ENCODE results near the gene TMEM94. TPM values are rescaled to one million over a fixed set of nuclear protein-coding genes. Genes with fewer than 3 reads are reported as not detected.

The TMEM94 gene
- total RNA-seq, 1 experiment from 2014 or later: 10.7 TPM

DNA sequence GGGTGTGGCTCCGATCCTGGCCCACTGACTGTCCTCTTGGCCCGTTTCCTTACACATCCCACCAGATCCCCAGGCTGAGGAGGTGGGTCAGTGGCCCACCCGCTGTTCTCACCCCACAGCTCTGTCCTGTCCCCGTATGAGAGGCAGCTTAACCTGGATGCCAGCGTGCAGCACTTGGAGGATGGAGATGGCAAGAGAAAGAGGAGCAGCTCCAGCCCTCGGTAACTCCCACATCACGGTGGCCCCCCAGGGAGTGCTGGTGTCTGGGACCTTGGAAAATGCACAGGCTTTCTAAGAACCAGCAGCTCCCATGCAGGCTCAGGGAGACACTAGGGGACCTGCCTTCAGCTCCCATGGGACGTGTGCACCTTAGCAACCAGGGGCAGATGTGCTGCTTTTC lies 64.9 kb downstream of the TMEM94 start:
- DNase-seq: no peak

DNA sequence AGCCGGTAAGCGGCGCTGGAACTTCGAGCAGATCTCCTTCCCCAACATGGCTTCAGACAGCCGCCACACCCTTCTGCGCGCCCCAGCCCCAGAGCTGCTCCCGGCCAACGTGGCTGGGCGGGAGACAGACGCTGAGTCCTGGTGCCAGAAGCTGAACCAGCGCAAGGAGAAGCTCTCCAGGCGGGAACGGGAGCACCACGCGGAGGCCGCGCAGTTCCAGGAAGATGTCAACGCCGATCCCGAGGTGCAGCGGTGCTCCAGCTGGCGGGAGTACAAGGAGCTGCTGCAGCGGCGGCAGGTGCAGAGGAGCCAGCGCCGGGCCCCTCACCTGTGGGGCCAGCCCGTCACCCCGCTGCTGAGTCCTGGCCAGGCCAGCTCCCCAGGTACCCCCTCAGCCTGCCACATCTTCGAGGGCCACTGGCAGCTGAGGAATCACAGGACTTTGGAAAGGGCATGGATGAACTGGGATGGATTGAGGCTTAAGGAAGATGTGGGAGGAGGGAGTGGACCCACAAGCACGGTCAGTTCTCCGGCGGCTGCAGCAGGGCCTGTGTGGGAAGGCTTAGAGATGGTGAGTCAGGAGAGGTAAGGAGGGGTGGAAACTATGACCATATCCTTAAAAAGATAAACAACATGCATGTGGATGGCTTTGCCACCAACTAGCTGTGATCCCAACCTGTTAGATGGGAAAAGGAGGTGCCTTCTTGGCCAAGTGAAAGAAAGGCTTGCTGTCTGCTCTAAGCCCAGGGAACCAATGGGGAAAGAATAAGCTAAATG lies 65.7 kb downstream of the TMEM94 start:
- H3K4me3 ChIP-seq: no peak overlapping the region
- no peaks in the 10 kb centered on the region for H3K27me3 ChIP-seq
- no peaks in the 10 kb centered on the region for H3K9me3 ChIP-seq
- peaks cover 17% of the 10 kb centered on the region for H3K36me3 ChIP-seq
- DNase-seq: no peak

More for the DNA sequence above, 64.9 kb downstream of the TMEM94 start:
- H3K36me3 ChIP-seq: peaks cover 17% of the 10 kb centered on the region
- no peaks in the 10 kb centered on the region for H3K9me3 ChIP-seq
- H3K27me3 ChIP-seq: no peaks in the 10 kb centered on the region
- H3K4me3 ChIP-seq: no peak overlapping the region

- H3K4me3 ChIP-seq: no peak overlapping the region
- DNase-seq: no peak
- no peaks in the 10 kb centered on the region for H3K27me3 ChIP-seq
- no peaks in the 10 kb centered on the region for H3K9me3 ChIP-seq
- H3K36me3 ChIP-seq: peaks cover 13% of the 10 kb centered on the region
Measured at GRCh38 chr17:75523647-75524046, 67.2 kb downstream of the TMEM94 start.

GRCh38 chr17:75524269-75524969 lies 68.0 kb downstream of the TMEM94 start:
- Histone ChIP-seq H3K9me3 (no peaks in the 10 kb centered on the region), H3K36me3 (peaks cover 6% of the 10 kb centered on the region), H3K27me3 (no peaks in the 10 kb centered on the region), H3K4me3 (no peak overlapping the region)
- no peak for DNase-seq

DNA sequence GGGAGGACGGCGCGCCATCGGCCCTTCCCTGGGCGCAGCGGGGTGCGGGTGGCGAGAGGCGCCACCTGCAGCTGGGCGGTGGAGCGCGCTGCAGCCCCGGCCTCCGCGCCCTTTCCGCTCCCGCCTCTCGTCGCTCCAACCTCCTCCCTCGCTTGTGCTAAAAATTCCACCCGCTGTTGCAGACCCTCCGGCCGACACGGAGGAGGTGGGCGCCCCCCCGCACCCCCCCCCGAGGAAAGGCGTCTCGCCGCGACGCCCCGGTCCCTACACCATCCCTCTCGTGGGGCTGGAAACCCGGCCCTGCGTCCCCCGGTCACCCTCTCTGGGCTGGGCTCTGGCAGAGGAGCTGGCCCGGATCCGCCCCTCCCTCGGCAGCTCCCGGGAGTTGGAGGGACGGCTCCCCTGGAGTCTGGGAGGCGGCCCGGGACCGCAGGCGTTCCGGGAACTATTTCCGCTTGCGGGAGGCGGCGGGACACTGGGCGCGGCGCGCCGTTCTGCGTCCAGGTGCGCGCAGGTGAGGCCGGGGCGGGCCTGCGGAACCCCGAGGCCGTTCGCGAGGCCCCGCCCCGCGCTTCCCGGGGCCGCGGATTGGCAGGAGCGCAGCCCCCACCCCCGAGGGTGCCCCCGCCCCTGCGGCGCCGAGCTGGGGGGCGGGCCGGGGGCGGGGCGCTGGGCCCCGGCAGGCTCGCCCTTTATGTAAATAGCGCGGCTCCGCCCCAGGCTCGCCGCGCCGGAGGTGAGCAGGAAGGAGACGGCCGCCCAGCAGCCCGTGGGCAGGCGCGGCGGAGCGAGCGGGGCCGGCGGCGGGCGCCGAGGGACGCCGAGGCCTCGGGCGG lies 68.8 kb downstream of the TMEM94 start, which contains the start of gene LLGL2:
TSS of gene LLGL2 (plus strand) at position 728 of the 836 bp plus-strand sequence. CDS start 17,730 bp downstream, outside the sequence.
- Histone ChIP-seq H3K4me3 (no peak within 1 kb of the TSS), H3K9me3 (no peaks in the 10 kb centered on the region), H3K36me3 (no peaks in the 10 kb centered on the region; the same call in 1 of the 2 replicates), H3K27me3 (no peaks in the 10 kb centered on the region)
- no peak for DNase-seq

DNA sequence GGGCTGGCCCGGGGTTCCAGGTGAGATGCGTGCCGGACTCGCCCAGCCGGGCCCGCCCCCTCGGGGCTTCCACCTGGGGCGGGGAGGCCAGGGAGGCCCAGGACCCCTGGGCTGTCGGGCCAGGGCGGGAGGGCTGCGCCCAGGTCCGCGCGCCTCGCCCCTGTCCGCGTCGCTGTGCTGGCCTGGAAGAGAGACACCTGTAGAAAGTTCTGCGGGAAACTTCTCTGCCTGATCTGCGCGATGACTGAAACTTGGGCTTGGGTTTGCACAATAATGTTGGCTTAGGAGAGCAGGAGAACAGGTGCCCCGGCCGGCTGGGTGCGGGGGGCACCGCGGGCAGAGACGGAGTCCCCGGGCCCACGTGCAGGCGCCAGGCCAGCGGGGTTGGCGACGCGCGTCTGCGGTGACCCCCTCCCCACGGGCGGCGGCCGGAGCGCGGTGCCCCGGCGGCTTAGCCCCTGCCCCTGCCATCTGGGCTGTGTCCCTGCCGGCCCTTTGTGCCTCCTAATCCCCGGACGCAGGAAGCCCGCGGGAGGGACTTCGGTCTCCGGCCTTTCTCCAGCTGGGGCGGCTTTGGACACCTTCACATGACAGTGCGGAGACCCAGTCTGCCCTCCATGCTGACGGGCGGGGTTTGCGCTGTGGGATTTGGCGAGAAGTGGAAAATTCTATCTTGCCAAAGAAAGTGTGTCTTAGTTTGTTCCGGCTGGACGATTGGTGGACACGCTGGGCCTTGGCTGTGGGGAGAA lies 69.5 kb downstream of the TMEM94 start:
- H3K36me3 ChIP-seq: no peaks in the 10 kb centered on the region; the same call in 1 of the 2 replicates
- no peaks in the 10 kb centered on the region for H3K9me3 ChIP-seq
- H3K4me3 ChIP-seq: no peak overlapping the region
- H3K27me3 ChIP-seq: no peaks in the 10 kb centered on the region
- DNase-seq: no peak

- H3K27me3 ChIP-seq: no peaks in the 10 kb centered on the region
- H3K9me3 ChIP-seq: no peaks in the 10 kb centered on the region
- no peak overlapping the region for H3K4me3 ChIP-seq
- DNase-seq: no peak
- H3K36me3 ChIP-seq: no peaks in the 10 kb centered on the region; the same call in 1 of the 2 replicates
Measured at GRCh38 chr17:75526555-75527270, 70.3 kb downstream of the TMEM94 start.

DNA sequence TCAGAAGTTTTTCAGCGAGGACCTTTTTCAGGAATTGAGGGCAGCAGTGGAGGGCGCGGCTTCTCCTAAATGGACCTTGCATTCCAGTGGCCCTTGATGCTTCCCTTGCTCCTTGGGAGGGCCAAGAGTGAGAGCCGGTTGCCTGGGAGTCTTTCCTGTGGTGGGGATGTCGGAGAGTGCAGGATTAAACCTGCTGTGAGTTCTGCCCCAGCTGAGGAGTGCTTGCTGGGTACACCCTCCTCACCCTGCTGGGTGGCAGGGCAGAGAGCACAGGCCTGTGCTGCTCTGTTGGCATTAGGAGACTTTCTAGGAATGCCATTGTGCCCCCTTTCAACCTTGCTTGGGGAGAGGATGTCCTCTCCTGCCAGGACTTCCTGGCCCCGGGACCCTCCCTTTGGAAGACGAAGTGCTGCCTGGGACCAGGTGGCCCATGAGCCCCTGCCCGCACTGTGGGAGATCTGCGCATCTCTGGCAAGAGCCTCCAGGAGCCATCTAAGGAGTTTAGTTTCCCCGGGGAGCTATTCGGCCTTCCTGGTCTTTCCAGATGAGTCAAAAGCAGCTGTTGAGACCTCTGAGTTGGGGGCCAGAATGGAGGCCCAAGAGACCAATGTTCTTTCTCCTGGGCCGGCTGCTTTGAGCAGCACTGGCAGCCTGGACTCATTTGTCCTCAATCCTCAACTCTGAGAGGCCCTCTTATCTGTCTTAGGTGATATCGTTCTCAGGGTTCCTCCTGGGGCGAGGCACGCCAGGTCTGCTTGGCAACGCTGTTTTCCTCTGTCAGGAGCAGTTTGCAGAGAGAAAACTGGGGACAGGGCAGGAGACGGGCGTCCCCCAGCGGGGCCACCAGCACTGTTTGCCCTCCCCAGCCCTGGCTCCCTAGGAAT lies 74.6 kb downstream of the TMEM94 start:
- H3K4me3 ChIP-seq: no peak overlapping the region
- no peaks in the 10 kb centered on the region for H3K36me3 ChIP-seq
- DNase-seq: no peak
- no peaks in the 10 kb centered on the region for H3K9me3 ChIP-seq
- no peaks in the 10 kb centered on the region for H3K27me3 ChIP-seq

DNA sequence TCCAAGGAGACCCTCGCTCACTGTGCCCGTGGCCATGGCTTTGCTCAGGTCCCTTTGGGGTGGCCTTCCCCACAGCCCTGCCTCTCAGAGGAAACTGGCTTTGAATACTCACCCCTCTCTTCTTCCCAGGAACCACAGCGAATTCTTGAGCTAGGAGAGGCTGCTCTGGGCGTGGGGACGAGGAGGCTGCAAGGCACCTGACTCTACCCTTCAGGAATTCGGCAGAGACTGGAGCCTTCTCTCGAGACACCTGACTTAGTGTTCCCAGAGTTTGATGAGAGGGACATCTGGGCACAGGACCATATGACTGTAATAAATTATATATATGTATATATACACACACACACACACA lies 75.3 kb downstream of the TMEM94 start:
- DNase-seq: no peak
- Histone ChIP-seq H3K4me3 (no peak overlapping the region), H3K27me3 (no peaks in the 10 kb centered on the region), H3K36me3 (no peaks in the 10 kb centered on the region), H3K9me3 (no peaks in the 10 kb centered on the region)

GRCh38 chr17:75535119-75535537 lies 78.7 kb downstream of the TMEM94 start:
- Histone ChIP-seq H3K4me3 (no peak overlapping the region), H3K36me3 (no peaks in the 10 kb centered on the region), H3K27me3 (no peaks in the 10 kb centered on the region; the same call in 1 of the 2 replicates), H3K9me3 (no peaks in the 10 kb centered on the region)
- no peak for DNase-seq

- Histone ChIP-seq H3K27me3 (no peaks in the 10 kb centered on the region; the same call in 1 of the 2 replicates), H3K36me3 (no peaks in the 10 kb centered on the region), H3K9me3 (no peaks in the 10 kb centered on the region)
Measured at GRCh38 chr17:75535871-75536270, 79.4 kb downstream of the TMEM94 start.

DNA sequence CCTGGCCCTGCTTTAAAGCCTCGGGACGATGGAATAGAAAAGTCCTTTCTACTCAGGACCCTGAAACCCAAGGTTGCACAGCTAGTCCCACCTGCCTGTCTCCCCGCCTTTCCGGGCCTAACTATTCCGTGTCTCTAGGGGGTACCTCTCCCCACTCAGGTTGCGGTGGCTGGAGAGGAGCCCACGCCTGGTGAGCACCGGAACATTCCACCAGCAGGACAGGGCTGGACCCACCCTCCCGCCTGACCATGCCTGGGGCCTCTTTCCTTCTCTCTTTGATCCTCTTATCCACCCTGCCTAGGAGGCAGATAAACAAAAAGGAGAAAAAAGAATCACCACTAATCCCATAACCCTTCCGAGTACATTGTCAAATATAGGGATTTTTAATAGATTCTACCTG lies 79.9 kb downstream of the TMEM94 start:
- Histone ChIP-seq H3K9me3 (no peaks in the 10 kb centered on the region), H3K36me3 (no peaks in the 10 kb centered on the region), H3K4me3 (no peak overlapping the region), H3K27me3 (no peaks in the 10 kb centered on the region; the same call in 1 of the 2 replicates)
- no peak for DNase-seq

More at GRCh38 chr17:75535871-75536270, 79.4 kb downstream of the TMEM94 start:
- no peak for DNase-seq
- no peak overlapping the region for H3K4me3 ChIP-seq

DNA sequence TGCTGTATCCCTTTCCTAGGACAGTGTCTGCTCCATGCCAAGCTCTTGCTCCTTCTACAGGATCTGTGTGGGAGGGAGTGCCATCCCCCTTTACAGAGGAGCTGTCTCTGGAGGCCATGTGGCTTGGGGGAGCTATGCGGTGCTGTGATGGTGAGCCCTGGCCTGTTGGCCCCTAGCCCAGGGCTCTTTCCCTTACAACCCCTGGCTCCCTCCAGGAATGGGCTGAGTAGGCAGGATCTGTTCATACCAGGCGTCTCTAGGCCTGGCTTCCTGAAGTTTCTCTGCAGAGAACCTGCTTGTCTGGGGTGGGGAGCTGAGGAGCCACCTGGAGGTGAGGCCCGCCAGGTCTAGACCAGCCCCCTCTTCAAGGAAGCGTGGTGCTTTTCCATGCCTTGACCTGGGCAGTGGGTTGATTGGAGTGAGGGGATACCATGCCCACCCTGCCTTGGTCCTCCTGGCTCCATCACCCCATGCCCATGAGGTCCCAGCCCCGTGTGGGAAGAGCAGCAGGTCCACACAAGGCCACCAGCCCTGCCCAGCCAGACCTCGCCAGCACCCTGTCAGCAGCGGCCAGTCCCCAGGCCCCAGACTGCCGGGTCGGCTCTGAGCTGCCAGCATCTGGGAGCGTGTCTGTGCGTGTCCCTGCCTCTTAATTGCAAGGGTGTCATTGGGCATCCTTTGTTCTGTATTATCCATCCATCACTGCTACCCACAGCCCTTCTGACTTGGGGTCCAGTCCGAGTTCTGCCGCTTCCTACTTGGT lies 83.7 kb downstream of the TMEM94 start:
- H3K27me3 ChIP-seq: no peaks in the 10 kb centered on the region; the same call in 1 of the 2 replicates
- H3K4me3 ChIP-seq: no peak overlapping the region
- DNase-seq: no peak
- H3K36me3 ChIP-seq: no peaks in the 10 kb centered on the region
- no peaks in the 10 kb centered on the region for H3K9me3 ChIP-seq

- no peaks in the 10 kb centered on the region for H3K9me3 ChIP-seq
- H3K27me3 ChIP-seq: no peaks in the 10 kb centered on the region; the same call in 1 of the 2 replicates
- H3K36me3 ChIP-seq: no peaks in the 10 kb centered on the region
- H3K4me3 ChIP-seq: no peak overlapping the region
- DNase-seq: no peak
Measured at GRCh38 chr17:75540923-75541503, 84.6 kb downstream of the TMEM94 start.
